ENCODE data around the gene GHRHR. TPM values are rescaled to one million over a fixed set of nuclear protein-coding genes. Genes with fewer than 3 reads are reported as not detected.
A peak's percentile ranks its signal among the peaks of the same experiment; 100 is the strongest.

The GHRHR gene
- polyA plus RNA-seq, 1 donor from 2014 or later: not detected

DNA sequence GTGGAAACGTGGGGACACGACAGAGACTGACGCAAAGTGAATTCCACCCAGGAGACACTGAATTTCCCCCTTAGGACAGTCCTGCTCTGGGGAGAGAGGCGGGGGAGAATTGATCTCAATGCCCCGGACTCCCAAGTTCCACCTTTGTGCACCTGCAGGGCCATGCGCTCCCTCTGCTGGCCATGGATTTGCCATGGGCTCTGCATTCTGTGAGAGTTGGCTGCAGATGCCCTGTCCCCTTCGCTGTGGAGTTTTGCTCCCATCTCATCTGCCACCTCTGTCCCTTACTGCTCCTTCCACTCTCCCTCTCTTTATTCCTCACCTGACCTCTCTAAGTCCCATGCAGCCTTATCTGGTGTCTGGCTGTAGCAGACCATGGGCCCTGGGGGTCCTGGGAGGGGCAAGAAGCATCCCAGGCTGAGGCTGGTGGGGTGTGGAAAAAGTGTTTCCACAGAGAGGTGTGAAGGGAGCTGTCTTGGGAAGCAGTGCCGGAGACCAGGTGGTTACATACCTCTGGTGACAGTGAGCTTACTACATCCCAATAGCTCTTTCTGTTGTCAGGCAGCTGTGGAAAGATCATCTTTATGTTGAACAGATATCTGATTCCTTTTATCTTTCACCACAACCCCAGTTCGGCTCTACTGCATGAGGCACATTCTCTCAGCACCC lies 14.3 kb downstream of the GHRHR start:
- no peak overlapping the region for H3K4me2 ChIP-seq (ENCODE audit: low read length)
- no peak overlapping the region for H3K27ac ChIP-seq (ENCODE audit: low read length)
- no peaks in the 10 kb centered on the region for H3F3A ChIP-seq (ENCODE audit: insufficient read depth, low read length, poor library complexity, severe bottlenecking)
- no peaks in the 10 kb centered on the region for H4K20me1 ChIP-seq (ENCODE audit: insufficient read depth)
- H3K9ac ChIP-seq (ENCODE audit: low read length): no peak overlapping the region
- H3K4me3 ChIP-seq (ENCODE audit: low read length): no peak overlapping the region
- no peaks in the 10 kb centered on the region for H3K36me3 ChIP-seq (ENCODE audit: insufficient read depth, low read length)
- no peaks in the 10 kb centered on the region for H3K27me3 ChIP-seq (ENCODE audit: insufficient read depth, low read depth, low read length)
- H3K9me3 ChIP-seq (ENCODE audit: low read length): no peaks in the 10 kb centered on the region
- no peak overlapping the region for H2AFZ ChIP-seq (ENCODE audit: low read depth, low read length)
- H3K9me2 ChIP-seq (ENCODE audit: insufficient read depth, low read length): no peaks in the 10 kb centered on the region
- TF ChIP-seq RAD21 (conservative IDR thresholded peaks at IDR 0.05) (no peak), TAF1 (IDR thresholded peaks at IDR 0.05; ENCODE audit: low read depth) (no peak), SMC3 (conservative IDR thresholded peaks at IDR 0.05; ENCODE audit: poor library complexity) (peak; percentile 19), POLR2AphosphoS5 (IDR thresholded peaks at IDR 0.05) (no peak), EZH2 (IDR thresholded peaks at IDR 0.05; ENCODE audit: borderline replicate concordance, insufficient read depth, low read length, poor library complexity, severe bottlenecking) (no peak), REST (IDR thresholded peaks at IDR 0.05; ENCODE audit: borderline replicate concordance) (no peak), EP300 (conservative IDR thresholded peaks at IDR 0.05; ENCODE audit: poor library complexity, severe bottlenecking) (no peak), MXI1 (conservative IDR thresholded peaks at IDR 0.05; ENCODE audit: poor library complexity, severe bottlenecking) (no peak)
- TF ChIP-seq, protein P1, sequence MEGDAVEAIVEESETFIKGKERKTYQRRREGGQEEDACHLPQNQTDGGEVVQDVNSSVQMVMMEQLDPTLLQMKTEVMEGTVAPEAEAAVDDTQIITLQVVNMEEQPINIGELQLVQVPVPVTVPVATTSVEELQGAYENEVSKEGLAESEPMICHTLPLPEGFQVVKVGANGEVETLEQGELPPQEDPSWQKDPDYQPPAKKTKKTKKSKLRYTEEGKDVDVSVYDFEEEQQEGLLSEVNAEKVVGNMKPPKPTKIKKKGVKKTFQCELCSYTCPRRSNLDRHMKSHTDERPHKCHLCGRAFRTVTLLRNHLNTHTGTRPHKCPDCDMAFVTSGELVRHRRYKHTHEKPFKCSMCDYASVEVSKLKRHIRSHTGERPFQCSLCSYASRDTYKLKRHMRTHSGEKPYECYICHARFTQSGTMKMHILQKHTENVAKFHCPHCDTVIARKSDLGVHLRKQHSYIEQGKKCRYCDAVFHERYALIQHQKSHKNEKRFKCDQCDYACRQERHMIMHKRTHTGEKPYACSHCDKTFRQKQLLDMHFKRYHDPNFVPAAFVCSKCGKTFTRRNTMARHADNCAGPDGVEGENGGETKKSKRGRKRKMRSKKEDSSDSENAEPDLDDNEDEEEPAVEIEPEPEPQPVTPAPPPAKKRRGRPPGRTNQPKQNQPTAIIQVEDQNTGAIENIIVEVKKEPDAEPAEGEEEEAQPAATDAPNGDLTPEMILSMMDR (IDR thresholded peaks at IDR 0.05; ENCODE audit: poor library complexity, severe bottlenecking): peak; percentile 25
- no peaks in the 10 kb centered on the region for H3K79me2 ChIP-seq (replicated peaks; ENCODE audit: insufficient read depth, low read length)

DNA sequence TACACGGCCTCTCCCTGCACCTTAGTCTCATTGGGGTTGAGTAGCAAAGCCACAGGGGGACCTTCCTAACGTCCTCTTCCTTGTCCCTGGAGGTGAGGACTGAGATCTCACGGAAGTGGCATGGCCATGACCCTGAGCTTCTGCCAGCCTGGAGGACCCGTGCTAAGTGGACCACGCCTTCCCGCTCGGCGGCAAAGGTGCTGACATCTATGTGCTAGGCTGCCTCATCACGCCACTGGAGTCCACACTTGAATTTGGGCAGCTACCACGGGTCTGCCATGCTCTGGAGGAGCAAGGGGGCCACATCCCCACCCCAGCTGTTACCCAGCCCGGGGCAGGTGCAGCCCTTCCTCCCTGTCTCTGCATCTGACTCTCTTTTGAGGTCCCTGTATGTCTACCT lies 15.3 kb downstream of the GHRHR start:
- no peaks in the 10 kb centered on the region for H3K27me3 ChIP-seq (ENCODE audit: insufficient read depth, low read depth, low read length)
- no peak overlapping the region for H3K27ac ChIP-seq (ENCODE audit: low read length)
- H3K9ac ChIP-seq (ENCODE audit: low read length): no peak overlapping the region
- no peaks in the 10 kb centered on the region for H3K9me3 ChIP-seq (ENCODE audit: low read length)
- H2AFZ ChIP-seq (ENCODE audit: low read depth, low read length): no peak overlapping the region
- no peaks in the 10 kb centered on the region for H3K9me2 ChIP-seq (ENCODE audit: insufficient read depth, low read length)
- no peaks in the 10 kb centered on the region for H4K20me1 ChIP-seq (ENCODE audit: insufficient read depth)
- TF ChIP-seq EZH2 (IDR thresholded peaks at IDR 0.05; ENCODE audit: borderline replicate concordance, insufficient read depth, low read length, poor library complexity, severe bottlenecking) (no peak), EP300 (conservative IDR thresholded peaks at IDR 0.05; ENCODE audit: poor library complexity, severe bottlenecking) (no peak), TAF1 (IDR thresholded peaks at IDR 0.05; ENCODE audit: low read depth) (no peak), MXI1 (conservative IDR thresholded peaks at IDR 0.05; ENCODE audit: poor library complexity, severe bottlenecking) (no peak), POLR2AphosphoS5 (IDR thresholded peaks at IDR 0.05) (no peak), RAD21 (conservative IDR thresholded peaks at IDR 0.05) (no peak), REST (IDR thresholded peaks at IDR 0.05; ENCODE audit: borderline replicate concordance) (no peak), SMC3 (conservative IDR thresholded peaks at IDR 0.05; ENCODE audit: poor library complexity) (no peak)
- TF ChIP-seq, protein P1 (IDR thresholded peaks at IDR 0.05; ENCODE audit: poor library complexity, severe bottlenecking): no peak
- H3K36me3 ChIP-seq (ENCODE audit: insufficient read depth, low read length): no peaks in the 10 kb centered on the region
- no peaks in the 10 kb centered on the region for H3F3A ChIP-seq (ENCODE audit: insufficient read depth, low read length, poor library complexity, severe bottlenecking)
- no peaks in the 10 kb centered on the region for H3K79me2 ChIP-seq (replicated peaks; ENCODE audit: insufficient read depth, low read length)
- H3K4me2 ChIP-seq (ENCODE audit: low read length): no peak overlapping the region
- H3K4me3 ChIP-seq (ENCODE audit: low read length): no peak overlapping the region

All from neural cell (in vitro differentiated cells).